ENCODE measurements around the gene TUBGCP6.
"Not testable (repeated sequence)": the region's sequence is repeated elsewhere in the genome, so short reads cannot be mapped to it uniquely, and the experiment has no call there.

Gene TUBGCP6

DNA sequence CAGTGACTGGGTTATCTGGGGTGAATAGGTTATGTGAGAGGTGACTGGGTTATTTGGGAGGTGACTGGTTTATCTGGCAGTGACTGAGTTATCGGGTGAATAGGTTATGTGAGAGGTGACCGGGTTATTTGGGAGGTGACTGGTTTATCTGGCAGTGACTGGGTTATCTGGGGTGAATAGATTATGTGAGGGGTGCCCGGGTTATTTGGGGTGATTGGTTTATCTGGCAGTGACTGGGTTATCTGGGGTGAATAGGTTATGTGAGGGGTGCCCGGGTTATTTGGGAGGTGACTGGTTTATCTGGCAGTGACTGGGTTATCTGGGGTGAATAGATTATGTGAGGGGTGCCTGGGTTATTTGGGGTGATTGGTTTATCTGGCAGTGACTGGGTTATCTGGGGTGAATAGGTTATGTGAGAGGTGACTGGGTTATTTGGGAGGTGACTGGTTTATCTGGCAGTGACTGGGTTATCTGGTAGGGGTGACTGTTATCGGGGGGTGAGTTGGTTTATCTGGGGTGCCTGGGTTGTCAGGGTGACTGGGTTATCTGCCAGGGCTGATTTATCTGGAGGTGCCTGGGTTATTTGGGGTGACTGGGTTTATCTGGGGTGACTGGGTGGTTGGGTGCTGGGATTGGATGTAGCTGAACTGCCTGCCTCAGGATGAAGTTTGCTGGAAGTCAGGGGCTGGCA is 76.2 kb downstream of the TUBGCP6 start:
- not testable (repeated sequence) for H3K9me3 ChIP-seq (ENCODE audit: control insufficient read depth in 2 of 2, low read length in 2 of 2); H3K36me3 ChIP-seq (ENCODE audit: control insufficient read depth in 2 of 2, insufficient read depth in 2 of 2, low read length in 2 of 2); H3K4me3 ChIP-seq (ENCODE audit: low read length in 2 of 2); H3K9ac ChIP-seq (ENCODE audit: low read length in 2 of 2); H3K4me1 ChIP-seq (ENCODE audit: control insufficient read depth, insufficient read depth, low read length); H3K27ac ChIP-seq (ENCODE audit: low read length)
- H3K27me3 ChIP-seq (ENCODE audit: control insufficient read depth in 1 of 2, insufficient read depth in 2 of 2, low read length in 2 of 2), result peaks cover 20 to 23% of the 10 kb centered on the region in 2 donors

DNA sequence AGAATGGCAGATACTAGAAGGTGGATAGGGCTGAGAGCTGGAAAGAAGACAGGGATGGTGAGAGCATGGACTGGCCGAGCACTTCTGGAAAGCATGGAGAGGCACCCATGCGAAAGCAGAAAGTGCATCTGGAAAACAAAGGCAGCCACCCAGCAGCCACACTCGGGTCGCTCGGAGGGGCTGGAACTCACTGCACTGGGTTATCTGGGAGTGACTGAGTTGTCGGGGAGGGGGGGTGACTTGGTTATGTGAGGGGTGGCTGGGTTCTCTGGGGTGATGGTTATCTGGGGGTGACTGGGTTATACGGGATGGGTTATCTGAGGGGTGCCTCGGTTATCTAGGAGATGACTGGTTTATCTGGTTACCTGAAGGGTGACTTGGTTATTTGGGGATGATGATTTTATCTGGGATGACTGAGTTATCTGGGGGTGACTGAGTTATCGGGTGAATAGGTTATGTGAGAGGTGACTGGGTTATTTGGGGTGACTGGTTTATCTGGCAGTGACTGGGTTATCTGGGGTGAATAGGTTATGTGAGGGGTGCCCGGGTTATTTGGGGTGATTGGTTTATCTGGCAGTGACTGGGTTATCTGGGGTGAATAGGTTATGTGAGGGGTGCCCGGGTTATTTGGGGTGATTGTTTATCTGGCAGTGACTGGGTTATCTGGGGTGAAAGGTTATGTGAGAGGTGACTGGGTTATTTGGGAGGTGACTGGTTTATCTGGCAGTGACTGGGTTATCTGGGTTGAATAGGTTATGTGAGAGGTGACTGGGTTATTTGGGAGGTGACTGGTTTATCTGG is 76.9 kb downstream of the TUBGCP6 start:
- no peaks in the 10 kb centered on the region for H3K9me3 ChIP-seq (ENCODE audit: control insufficient read depth in 2 of 2, low read length in 2 of 2)
- no peak overlapping the region for H3K4me3 ChIP-seq (ENCODE audit: low read length in 2 of 2)
- peaks cover 19% of the 10 kb centered on the region in 2 donors for H3K27me3 ChIP-seq (ENCODE audit: control insufficient read depth in 1 of 2, insufficient read depth in 2 of 2, low read length in 2 of 2)
- H3K27ac ChIP-seq (ENCODE audit: low read length), result no peak overlapping the region
- no peak overlapping the region for H3K9ac ChIP-seq (ENCODE audit: low read length in 2 of 2)
- H3K4me1 ChIP-seq (ENCODE audit: control insufficient read depth, insufficient read depth, low read length), result peaks cover 10% of the 10 kb centered on the region
- H3K36me3 ChIP-seq (ENCODE audit: control insufficient read depth in 2 of 2, insufficient read depth in 2 of 2, low read length in 2 of 2), result no peaks in the 10 kb centered on the region

Measured in stomach smooth muscle (tissue), 2 donors.